GM12892 (cell line): ENCODE results near the gene KRTAP4-3.
"Not testable (repeated sequence)": the region's sequence is repeated elsewhere in the genome, so short reads cannot be mapped to it uniquely, and the experiment has no call there.

Experiments used
- DNase-seq: peaks from one replicate; pipeline ENCODE4 v3.0.0; 2011; ENCODE audit not compliant: insufficient read length
- FAIRE-seq: peaks from 2 replicates; lab custom pipeline; 2011; peaks lifted over from hg19 to GRCh38; lab: Jason Lieb, UNC
- POLR2A ChIP-seq: IDR thresholded peaks from 2 replicates; pipeline ENCODE4 v1.6.1; 2011; ENCODE audit warnings: low read depth, low read length, control low read depth
- POLR2AphosphoS5 ChIP-seq: IDR thresholded peaks from 2 replicates; pipeline ENCODE4 v1.6.1; 2011; ENCODE audit warnings: low read depth, low read length, control low read depth
- TAF1 ChIP-seq: IDR thresholded peaks from 2 replicates; pipeline ENCODE4 v1.6.1; 2011; ENCODE audit warnings: low read depth, mild to moderate bottlenecking, control low read depth, low read length, borderline replicate concordance

Gene KRTAP4-3

GRCh38 chr17:41126412-41126811, 41.6 kb downstream of the KRTAP4-3 start:
- no peak for DNase-seq
- no peak for TF ChIP-seq POLR2AphosphoS5
- no peak for TF ChIP-seq TAF1
- no peak for TF ChIP-seq POLR2A
- FAIRE-seq, result no peak

- DNase-seq (no peak), FAIRE-seq (no peak)
- TF ChIP-seq POLR2AphosphoS5 (no peak), TAF1 (no peak), POLR2A (no peak)
Measured at GRCh38 chr17:41125064-41125463, 43.0 kb downstream of the KRTAP4-3 start.

DNA sequence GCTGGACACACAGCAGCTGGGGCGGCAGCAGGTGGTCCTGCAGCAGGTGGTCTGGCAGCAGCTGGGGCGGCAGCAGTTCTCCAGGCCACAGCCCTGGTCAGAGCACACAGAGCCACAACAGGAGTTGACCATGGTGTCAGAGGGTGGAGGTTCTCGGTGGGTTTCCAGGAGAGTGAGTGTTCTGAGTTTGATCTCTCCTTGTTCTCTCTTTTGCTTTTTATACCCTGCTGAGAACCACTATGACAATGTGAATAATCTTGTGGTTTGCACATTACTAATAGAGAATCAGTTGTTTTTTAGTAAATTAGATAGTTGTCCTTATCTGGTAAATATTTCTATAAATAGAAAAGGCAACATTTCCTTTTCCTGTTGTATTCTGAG, 44.0 kb downstream of the KRTAP4-3 start, which contains the start of gene KRTAP4-12:
Gene KRTAP4-12 (minus strand): TSS at position 192 of the 381 bp plus-strand sequence. CDS start 60 bp downstream, at position 132.
- not testable (repeated sequence) for DNase-seq, FAIRE-seq

DNA sequence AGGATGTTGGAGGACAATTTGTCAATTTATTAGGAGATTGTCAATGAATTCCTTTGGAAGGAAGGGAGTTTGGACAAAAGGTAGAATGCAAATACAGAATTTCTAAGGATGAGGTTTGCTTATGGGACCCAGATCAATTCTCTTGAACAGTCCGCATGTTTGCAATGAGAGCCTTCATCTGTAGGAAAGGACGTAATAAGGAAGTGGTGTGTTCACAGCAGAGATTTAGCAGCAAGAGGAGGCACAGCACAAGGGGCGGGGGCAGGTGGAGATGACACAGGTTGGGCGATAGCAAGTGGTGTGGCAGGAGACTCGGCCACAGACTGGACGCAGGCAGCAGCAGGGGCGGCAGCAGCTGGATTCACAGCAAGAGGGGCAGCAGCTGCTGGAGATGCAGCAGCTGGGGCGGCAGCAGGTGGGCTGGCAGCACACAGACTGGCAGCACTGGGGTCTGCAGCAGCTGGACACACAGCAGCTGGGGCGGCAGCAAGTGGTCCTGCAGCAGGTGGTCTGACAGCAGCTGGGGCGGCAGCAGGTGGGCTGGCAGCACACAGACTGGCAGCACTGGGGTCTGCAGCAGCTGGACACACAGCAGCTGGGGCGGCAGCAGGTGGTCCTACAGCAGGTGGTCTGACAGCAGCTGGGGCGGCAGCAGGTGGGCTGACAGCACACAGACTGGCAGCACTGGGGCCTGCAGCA, 44.6 kb downstream of the KRTAP4-3 start:
- FAIRE-seq, DNase-seq: not testable (repeated sequence)

GRCh38 chr17:41121742-41122141, 46.3 kb downstream of the KRTAP4-3 start:
- FAIRE-seq, result no peak

DNA sequence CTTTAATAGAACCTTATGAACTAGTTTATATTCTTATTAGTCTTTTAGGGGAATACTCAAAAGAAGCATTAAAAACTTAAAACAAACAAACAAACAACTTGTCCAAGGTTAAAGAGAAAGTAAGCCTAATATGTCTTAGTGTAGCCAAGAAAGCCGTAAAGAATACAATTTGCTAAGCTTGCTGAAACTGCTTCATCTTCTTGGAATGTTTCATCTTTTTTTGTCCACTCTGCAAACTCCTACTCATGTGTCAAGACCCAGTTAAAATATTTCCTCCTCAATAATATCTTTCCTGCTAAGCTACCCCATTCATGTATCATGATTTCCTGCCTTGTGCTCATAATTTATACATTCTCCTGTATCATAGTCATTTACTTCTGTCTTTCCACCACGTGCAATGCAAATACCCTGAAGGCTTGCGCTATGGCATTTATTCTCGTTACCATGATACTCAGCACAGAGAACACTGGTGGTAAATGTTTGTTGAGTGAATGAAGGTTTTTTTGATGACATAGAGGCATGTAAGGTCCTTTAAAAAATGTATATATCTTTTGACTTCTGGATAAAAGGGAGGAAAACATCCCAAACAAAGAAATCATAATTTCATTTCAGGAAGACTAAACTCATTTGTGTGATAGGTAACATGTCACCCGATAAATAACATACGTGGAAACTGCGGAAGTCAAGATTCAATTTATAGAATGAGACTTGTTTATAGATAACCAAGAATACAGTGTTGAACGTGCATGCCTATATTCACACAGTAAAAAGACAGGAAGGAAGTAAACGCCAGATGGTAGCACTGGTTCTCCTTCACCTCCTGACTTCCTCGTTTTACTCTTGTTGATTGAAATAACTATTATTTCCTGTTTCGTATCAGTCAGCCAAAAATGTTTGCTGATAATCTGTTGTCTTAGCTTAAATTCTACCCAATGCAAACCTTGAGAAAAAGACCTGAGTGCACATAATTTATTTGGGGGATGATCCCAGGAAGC, 48.0 kb downstream of the KRTAP4-3 start:
- DNase-seq, FAIRE-seq: not testable (repeated sequence)

More at GRCh38 chr17:41121742-41122141, 46.3 kb downstream of the KRTAP4-3 start:
- TF ChIP-seq POLR2AphosphoS5, result no peak
- no peak for TF ChIP-seq POLR2A
- no peak for TF ChIP-seq TAF1
- DNase-seq, result no peak

- DNase-seq (no peak), FAIRE-seq (no peak)
- TF ChIP-seq POLR2AphosphoS5, result no peak
- no peak for TF ChIP-seq POLR2A
- TF ChIP-seq TAF1, result no peak
Measured at GRCh38 chr17:41118721-41119120, 49.3 kb downstream of the KRTAP4-3 start.

GRCh38 chr17:41117846-41118386, 50.1 kb downstream of the KRTAP4-3 start, which contains the start of gene KRTAP4-11:
KRTAP4-11 (minus strand) TSS chr17:41118373; CDS start chr17:41118315, 58 bp downstream.
- FAIRE-seq, DNase-seq: not testable (repeated sequence)
